Stimulated activated CD8-positive, alpha-beta memory T cell treated with anti-CD3 and anti-CD28 coated beads, Interleukin-4, amount 100 ng/mL, for 48 hours (primary cell): ENCODE results near the gene TTLL1.
A peak's percentile ranks its signal among the peaks of the same experiment; 100 is the strongest.
"Not testable (repeated sequence)": the region's sequence is repeated elsewhere in the genome, so short reads cannot be mapped to it uniquely, and the experiment has no call there.

Experiments used
- DNase-seq: peaks from one replicate; pipeline ENCODE4 v3.0.0-alpha.2; 2020

Gene TTLL1

DNA sequence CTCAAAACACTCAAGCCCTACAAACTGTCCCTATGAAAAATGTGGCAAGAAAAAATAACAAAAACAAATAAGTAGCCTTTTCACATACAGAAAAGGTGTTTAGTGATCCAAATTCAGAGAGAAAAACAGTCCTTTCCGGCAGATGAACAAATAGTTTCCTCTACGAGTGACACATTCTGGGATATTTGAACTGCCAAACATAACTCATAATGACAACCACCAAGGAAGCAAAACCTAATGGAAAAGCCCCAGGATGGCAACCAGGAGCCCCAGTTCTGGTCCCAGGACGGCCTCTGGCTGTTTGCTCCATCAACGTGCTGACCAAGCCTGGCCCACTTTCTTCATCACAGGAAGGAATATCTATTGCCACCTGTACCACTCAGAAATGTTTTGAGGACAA, 80.3 kb downstream of the TTLL1 start:
- DNase-seq, result no peak

GRCh38 chr22:43008509-43008908, 80.7 kb downstream of the TTLL1 start:
- no peak for DNase-seq

GRCh38 chr22:43007519-43008102, 81.6 kb downstream of the TTLL1 start:
- DNase-seq, result no peak

DNA sequence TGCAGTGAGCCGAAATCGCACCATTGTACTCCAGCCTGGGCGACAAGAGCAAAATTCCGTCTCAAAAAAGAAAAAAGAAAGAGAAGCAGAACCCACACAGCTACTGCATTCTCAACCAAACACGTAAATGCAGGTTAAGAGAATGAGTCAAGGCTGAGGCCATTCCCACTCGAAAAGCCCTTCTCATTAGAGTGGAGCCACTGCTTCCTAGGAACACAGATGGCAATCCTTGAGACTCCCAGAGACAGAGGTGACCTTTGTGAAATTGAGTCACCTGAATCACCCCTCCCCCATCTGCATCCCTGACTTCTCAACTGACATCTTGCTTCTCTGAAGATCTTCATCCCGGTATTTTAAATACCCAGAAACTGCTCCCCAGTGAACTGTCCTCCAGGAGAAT, 82.4 kb downstream of the TTLL1 start:
- no peak for DNase-seq

DNA sequence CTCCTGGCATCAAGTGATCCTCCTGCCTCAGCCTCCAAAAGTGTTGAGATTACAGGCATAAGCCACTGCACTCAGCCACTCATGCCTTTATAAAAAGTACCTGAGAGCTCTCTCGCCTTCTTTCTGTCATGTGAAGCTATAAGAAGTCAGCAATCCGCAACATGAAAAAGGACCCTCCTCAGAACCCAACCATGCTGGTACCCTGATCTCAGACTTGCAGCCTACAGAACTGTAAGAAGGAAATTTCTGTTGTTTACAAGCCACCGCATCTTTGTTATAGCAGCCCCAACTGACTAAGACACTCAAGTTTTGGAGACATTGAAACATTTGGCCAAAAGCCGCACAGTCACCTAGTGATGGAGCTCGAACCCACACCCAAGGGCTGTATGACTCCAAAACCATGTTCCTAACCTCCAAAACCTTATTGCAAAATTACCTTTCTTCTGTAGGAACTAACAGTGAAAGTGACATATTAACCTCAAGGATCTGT, 83.1 kb downstream of the TTLL1 start:
- no peak for DNase-seq

GRCh38 chr22:43005106-43005505, 84.1 kb downstream of the TTLL1 start:
- DNase-seq, result no peak

GRCh38 chr22:43004362-43005035, 84.7 kb downstream of the TTLL1 start:
- no peak for DNase-seq

- DNase-seq, result no peak
Observed at GRCh38 chr22:43002202-43002586, 87.0 kb downstream of the TTLL1 start.

DNA sequence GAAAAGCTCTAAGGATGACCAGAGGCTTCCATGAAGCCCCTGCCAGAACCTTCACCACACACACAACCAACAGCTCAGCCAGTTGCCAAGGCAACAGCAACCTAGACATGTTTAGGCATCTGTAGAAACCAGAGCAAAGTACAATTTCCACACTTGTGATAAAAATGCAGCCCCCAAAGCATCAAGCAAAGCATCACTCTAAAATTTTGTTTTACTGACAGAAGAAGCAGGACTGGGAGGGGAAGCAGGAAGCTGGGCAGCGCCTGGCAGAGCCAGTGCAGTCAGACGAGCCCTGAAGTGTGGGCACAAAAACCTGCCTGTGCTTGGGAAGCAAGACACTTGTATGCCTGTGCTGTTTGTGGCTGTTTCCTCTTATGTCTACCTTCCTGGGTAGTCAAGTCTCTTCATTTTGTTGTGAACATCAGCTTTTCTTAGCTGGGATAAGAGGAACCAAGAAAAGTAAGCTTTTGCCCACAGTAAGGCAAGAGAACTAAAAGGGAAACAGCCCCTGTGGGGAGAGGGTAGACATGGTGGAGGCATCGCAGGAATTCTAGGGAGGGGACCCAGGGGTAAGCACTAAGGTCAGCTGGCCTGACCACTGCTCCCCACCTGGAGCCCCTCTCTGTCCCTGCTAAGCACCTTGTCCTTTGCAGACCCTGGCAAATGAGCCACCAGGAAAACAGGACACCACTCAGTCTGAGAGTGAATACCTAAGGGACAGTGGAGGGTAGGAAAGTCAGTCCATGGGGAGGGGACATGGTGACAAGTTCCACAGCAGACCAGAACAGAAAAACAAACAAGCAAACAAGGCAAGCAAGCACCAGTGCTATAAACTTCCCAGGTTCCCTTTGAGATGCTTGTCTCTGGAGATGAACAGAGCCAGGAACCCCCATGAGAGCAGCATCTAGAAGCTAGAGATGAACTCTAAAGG, 87.7 kb downstream of the TTLL1 start:
- DNase-seq, result no peak

DNA sequence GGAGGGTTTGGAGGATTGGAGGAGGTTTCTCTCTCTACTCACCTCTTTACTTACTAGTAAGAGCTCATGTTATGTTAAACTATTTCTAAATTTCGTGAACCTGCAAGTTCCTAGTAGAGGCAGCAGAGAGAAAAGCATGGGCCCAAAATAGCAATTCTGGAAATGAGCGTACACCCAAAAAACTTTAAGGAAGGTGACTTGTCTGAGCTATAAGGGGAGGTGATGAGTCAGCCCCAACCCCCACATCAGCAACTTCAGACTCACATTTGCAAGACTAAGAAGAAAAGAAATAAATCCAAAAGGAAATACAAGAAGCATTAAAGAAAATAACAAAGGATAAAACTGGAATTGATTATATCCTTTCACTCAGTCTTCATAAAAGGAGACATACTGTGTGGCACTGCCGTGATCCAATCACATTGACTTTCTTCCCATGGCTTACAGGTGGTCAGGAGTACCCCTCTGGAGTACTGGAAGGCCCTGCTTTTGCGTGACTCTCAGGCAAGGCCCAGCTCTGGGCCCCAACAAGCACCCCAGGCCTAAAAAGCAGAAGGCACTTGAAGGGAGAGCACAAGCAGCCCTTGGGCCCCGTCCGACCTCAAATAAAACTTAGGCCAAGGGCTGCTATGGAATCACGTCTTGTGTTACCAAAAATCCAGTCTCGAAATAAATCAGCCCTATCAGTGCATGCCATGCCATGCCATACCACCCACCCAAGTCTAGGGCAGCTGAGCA, 88.6 kb downstream of the TTLL1 start:
- DNase-seq, result peak; percentile 61

DNA sequence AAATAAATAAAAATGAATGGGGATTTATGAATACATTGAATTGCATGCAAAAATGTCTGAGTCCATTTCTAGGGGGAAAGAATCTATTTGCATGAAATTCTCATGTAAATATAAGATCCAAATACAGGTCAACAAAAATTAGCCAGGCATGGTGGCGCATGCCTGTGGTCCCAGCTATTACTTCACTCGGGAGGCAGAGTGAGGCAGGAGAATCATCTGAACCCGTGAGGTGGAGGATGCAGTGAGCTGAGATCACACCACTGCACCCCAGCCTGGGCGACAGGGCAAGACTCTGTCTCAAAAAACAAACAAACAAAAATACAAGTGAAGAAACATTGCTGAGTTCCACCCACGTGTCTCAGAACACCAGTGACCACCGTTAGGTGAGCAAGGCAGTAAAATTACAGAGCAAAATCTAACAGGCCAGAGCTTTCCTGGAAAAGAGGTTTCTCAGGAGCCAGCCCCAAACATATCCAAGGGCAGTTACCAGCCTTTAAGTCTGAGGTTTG, 91.6 kb downstream of the TTLL1 start:
- no peak for DNase-seq

DNA sequence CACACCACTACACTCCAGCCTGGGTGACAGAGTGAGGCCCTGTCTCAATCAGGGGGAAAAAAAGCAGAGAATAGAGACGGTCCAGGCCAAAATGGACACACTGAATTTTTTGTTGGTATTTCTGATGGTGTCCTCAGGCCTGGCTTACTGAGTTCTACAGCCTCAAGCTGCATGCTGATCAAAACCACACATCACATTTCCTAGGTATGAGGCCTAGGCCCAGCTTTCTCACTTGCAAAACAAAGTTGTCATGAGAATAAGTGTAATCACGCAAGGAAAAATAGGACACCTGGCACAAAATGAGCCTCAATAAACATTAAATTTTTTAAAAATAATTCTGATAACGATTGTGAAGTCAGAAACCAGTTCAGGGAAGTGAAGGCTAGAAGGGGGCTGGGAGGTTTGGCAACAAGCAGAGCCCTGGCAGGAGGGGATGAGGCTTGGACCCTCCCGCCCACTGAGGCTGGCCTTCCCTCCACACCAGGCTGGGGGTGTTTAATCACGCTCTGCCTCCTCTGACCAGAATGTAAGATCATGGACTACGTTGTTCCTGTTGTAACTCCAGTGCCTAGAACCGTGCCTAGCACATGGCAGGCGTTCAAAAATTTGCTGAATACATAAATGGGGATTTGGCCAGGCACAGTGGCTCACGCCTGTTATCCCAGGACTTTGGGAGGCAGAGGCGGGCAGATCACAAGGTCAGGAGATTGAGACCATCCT, 92.4 kb downstream of the TTLL1 start:
- DNase-seq, result no peak

- not testable (repeated sequence) for DNase-seq
Observed at GRCh38 chr22:42995654-42996053, 93.5 kb downstream of the TTLL1 start.

GRCh38 chr22:42994917-42995562, 94.2 kb downstream of the TTLL1 start:
- no peak for DNase-seq

GRCh38 chr22:42994276-42994916, 94.8 kb downstream of the TTLL1 start:
- no peak for DNase-seq

GRCh38 chr22:42993651-42994275, 95.4 kb downstream of the TTLL1 start:
- DNase-seq, result no peak

DNA sequence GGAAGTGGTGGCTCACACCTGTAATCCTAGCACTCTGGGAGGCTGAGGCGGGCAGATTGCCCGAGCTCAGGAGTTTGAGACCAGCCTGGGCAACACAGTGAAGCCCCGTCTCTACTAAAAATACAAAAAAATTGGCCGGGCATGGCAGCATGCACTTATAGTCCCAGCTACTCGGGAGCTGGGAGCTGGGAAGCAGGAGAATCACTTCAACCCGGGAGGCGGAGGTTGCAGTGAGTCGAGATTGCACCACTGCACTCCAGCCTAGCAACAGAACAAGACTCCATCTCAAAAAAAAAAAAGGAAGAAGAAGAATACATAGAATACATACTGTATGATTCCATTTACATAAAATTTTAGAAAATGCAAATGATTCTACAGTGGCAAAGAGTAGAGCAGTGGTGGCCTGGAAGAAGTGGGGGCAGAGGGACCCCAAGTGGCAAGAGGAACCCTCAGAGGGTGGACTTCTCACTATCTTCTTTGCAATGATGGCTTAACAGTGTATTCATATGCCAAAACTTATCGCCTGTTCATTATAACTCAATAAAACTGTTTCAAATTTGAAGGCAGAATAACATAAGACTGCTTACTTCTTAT, 96.2 kb downstream of the TTLL1 start:
- DNase-seq, result no peak

GRCh38 chr22:42992092-42992491, 97.1 kb downstream of the TTLL1 start:
- DNase-seq, result no peak

- DNase-seq, result no peak
Observed at GRCh38 chr22:42991010-42991651, 98.1 kb downstream of the TTLL1 start.
